PC-3 (cell line): ENCODE data around the gene GPX5.

ENCODE experiments used
- CTCF ChIP-seq: fragments of 300-600 bp; sonication (generic); conservative IDR thresholded peaks from 2 replicates; pipeline ENCODE4 v1.5.1; 2017; ENCODE audit warnings: antibody characterized with exemption, low read depth, mild to moderate bottlenecking, low read length
- EZH2phosphoT487 ChIP-seq: fragments of 300-600 bp; sonication (generic); IDR thresholded peaks from 2 replicates; pipeline ENCODE4 v1.6.1; 2018; ENCODE audit warnings: mild to moderate bottlenecking, antibody characterized with exemption, low read length, borderline replicate concordance

- peak; percentile 53 for TF ChIP-seq CTCF
- no peak for TF ChIP-seq EZH2phosphoT487
These were observed 29.4 kb upstream of the GPX5 start for GRCh38 chr6:28496099-28496779.
